GM12878 (cell line): Measurements from ENCODE around the gene MB.

ENCODE experiments used
- CTCF ChIP-seq, 3 experiments: IDR thresholded peaks in 2 of 3; conservative IDR thresholded peaks in 1 of 3; 2 replicates each; pipeline ENCODE4 v1.5.1; 2011; ENCODE audit warnings: low read depth in 3 of 3, low read length in 3 of 3, mild to moderate bottlenecking in 3 of 3, control low read depth in 2 of 3, moderate library complexity in 2 of 3, inconsistent platforms in 1 of 3, mixed read lengths in 1 of 3; ENCODE audit not compliant: control insufficient read depth in 2 of 3, insufficient read depth in 1 of 3; ENCODE audit errors: extremely low read depth in 1 of 3
- FOS ChIP-seq: IDR thresholded peaks from 3 replicates; pipeline ENCODE4 v1.6.1; 2011; ENCODE audit warnings: borderline replicate concordance; ENCODE audit not compliant: insufficient read length; ENCODE audit errors: extremely low read depth
- GABPA ChIP-seq: IDR thresholded peaks from 2 replicates; pipeline ENCODE4 v1.6.1; 2014; ENCODE audit warnings: antibody characterized with exemption, low read depth, mild to moderate bottlenecking, inconsistent platforms
- HDAC6 ChIP-seq: fragments of 200-600 bp; sonication (generic); IDR thresholded peaks from one replicate; pipeline ENCODE4 v1.8.0; 2017; ENCODE audit warnings: antibody characterized with exemption; ENCODE audit not compliant: unreplicated experiment
- MXI1 ChIP-seq: fragments of 150-350 bp; IDR thresholded peaks from 2 replicates; pipeline ENCODE4 v1.6.1; 2011; ENCODE audit warnings: low read depth, mild to moderate bottlenecking, inconsistent platforms, low read length, improper control_type of control experiment
- POLR2A ChIP-seq: IDR thresholded peaks from 2 replicates; pipeline ENCODE4 v1.6.1; 2011; ENCODE audit warnings: low read depth, mild to moderate bottlenecking, low read length
- RAD21 ChIP-seq: IDR thresholded peaks from 2 replicates; pipeline ENCODE4 v1.6.1; 2011; ENCODE audit warnings: mild to moderate bottlenecking, low read depth, low read length, moderate library complexity; ENCODE audit not compliant: insufficient read depth
- TAF1 ChIP-seq: IDR thresholded peaks from 2 replicates; pipeline ENCODE4 v1.6.1; 2011; ENCODE audit warnings: mild to moderate bottlenecking, low read depth, low read length, borderline replicate concordance
- USF2 ChIP-seq: IDR thresholded peaks from 2 replicates; pipeline ENCODE4 v1.6.1; 2011; ENCODE audit warnings: low read depth, low read length, improper control_type of control experiment, borderline replicate concordance
- ZBTB11 ChIP-seq: fragments of 450-650 bp; formaldehyde crosslinking; IDR thresholded peaks from 2 replicates; pipeline ENCODE4 v1.5.0; 2022; ENCODE audit warnings: mild to moderate bottlenecking, missing genetic modification characterization
- ZNF24 ChIP-seq: fragments of 450-650 bp; IDR thresholded peaks from 2 replicates; pipeline ENCODE4 v1.6.1; 2017; ENCODE audit warnings: antibody characterized with exemption, mild to moderate bottlenecking

GRCh38 chr22:35625763-35626432 is 8.8 kb upstream of the MB start:
- TF ChIP-seq CTCF (IDR thresholded peaks at IDR 0.05 in 2 of 3, conservative IDR thresholded peaks at IDR 0.05 in 1 of 3; ENCODE audit: control insufficient read depth in 2 of 3, extremely low read depth in 1 of 3, insufficient read depth in 1 of 3, low read depth in 3 of 3, low read length in 3 of 3): no peak
- TF ChIP-seq HDAC6: no peak
- no peak for TF ChIP-seq USF2
- TF ChIP-seq GABPA: no peak
- TF ChIP-seq POLR2A: no peak
- no peak for TF ChIP-seq ZNF24
- TF ChIP-seq RAD21: no peak
- TF ChIP-seq ZBTB11: no peak
- no peak for TF ChIP-seq TAF1
- TF ChIP-seq FOS: no peak
- TF ChIP-seq MXI1: no peak
